Hepatocyte (in vitro differentiated cells): ENCODE measurements around the gene ICE2. TPM values are rescaled to one million over a fixed set of nuclear protein-coding genes. Genes with fewer than 3 reads are reported as not detected.

Experiments
- DNase-seq: peaks from one replicate; pipeline ENCODE4 v3.0.0-alpha.2; 2016; ENCODE audit warnings: low spot score
- H2AFZ ChIP-seq: fragments of 200-600 bp; sonication (generic); 2 replicates; pipeline ENCODE4 v1.6.0; 2016; ENCODE audit warnings: antibody characterized with exemption, mild to moderate bottlenecking
- H3K27ac ChIP-seq: fragments of 200-600 bp; sonication (generic); 2 replicates; pipeline ENCODE4 v1.5.1; 2016; ENCODE audit warnings: mild to moderate bottlenecking
- H3K27me3 ChIP-seq: fragments of 200-600 bp; sonication (generic); 2 replicates; pipeline ENCODE4 v1.6.1; 2016
- H3K36me3 ChIP-seq: fragments of 200-600 bp; sonication (generic); replicated peaks from 2 replicates; pipeline ENCODE4 v1.5.1; 2016; ENCODE audit warnings: low read depth; ENCODE audit not compliant: insufficient read depth
- H3K4me1 ChIP-seq: fragments of 200-600 bp; sonication (generic); 2 replicates; pipeline ENCODE4 v1.5.1; 2016; ENCODE audit warnings: mild to moderate bottlenecking, moderate library complexity; ENCODE audit not compliant: insufficient read depth
- H3K4me2 ChIP-seq: fragments of 200-600 bp; sonication (generic); 2 replicates; pipeline ENCODE4 v1.6.0; 2016
- H3K4me3 ChIP-seq: fragments of 200-600 bp; sonication (generic); 2 replicates; pipeline ENCODE4 v1.5.1; 2016; ENCODE audit warnings: mild to moderate bottlenecking
- H3K79me2 ChIP-seq: fragments of 200-600 bp; sonication (generic); 2 replicates; pipeline ENCODE4 v1.6.0; 2017; ENCODE audit warnings: mild to moderate bottlenecking
- H3K9me2 ChIP-seq: fragments of 200-600 bp; sonication (generic); replicated peaks from 2 replicates; pipeline ENCODE4 v1.6.0; 2017; ENCODE audit warnings: mild to moderate bottlenecking; ENCODE audit not compliant: insufficient read depth
- H3K9me3 ChIP-seq: fragments of 200-600 bp; sonication (generic); 2 replicates; pipeline ENCODE4 v1.5.1; 2016; ENCODE audit warnings: low read depth, mild to moderate bottlenecking
- H4K20me1 ChIP-seq: fragments of 200-600 bp; sonication (generic); 2 replicates; pipeline ENCODE4 v1.6.0; 2016; ENCODE audit warnings: mild to moderate bottlenecking; ENCODE audit not compliant: insufficient read depth, poor library complexity, severe bottlenecking
- EZH2 ChIP-seq: fragments of 200-600 bp; sonication (generic); IDR thresholded peaks from 2 replicates; pipeline ENCODE4 v1.6.1; 2016; ENCODE audit warnings: antibody characterized with exemption, mild to moderate bottlenecking, borderline replicate concordance
- EZH2phosphoT487 ChIP-seq: fragments of 200-600 bp; sonication (generic); IDR thresholded peaks from one replicate; pipeline ENCODE4 v1.6.1; 2018; ENCODE audit warnings: antibody characterized with exemption, mild to moderate bottlenecking, low read depth, moderate library complexity; ENCODE audit not compliant: unreplicated experiment, severe bottlenecking
- WGBS: methylation state at CpG from one replicate; pipeline ENCODE4 v1.1.6; 2016; ENCODE audit warnings: low lambda C conversion rate; ENCODE audit errors: missing lambda C conversion rate; 5-methylcytosine and 5-hydroxymethylcytosine counted together
- polyA plus RNA-seq: library from polyadenylated mRNA; unstranded; fragments of >200 nt; fragmentation: Nextera tagmentation; extraction: Ambion mirVana; gene quantifications from 2 replicates; pipeline ENCODE4 v1.2.1, GENCODE V29; 2016
- total RNA-seq: library from RNA; depleted of rRNA; stranded (reverse); fragments of >200 nt; gene quantifications from 2 replicates; pipeline ENCODE4 v1.2.3, GENCODE V29; 2014
- TF ChIP-seq, protein P1 (sequence below): fragments of 200-600 bp; sonication (generic); IDR thresholded peaks from 2 replicates; pipeline ENCODE4 v1.5.1; 2016; ENCODE audit warnings: antibody characterized with exemption, mild to moderate bottlenecking; ENCODE audit not compliant: poor library complexity

ICE2 gene
- total and polyA plus RNA-seq, 2 experiments from 2014 or later = 15.8 to 35.4 TPM

- H2AFZ ChIP-seq = no peak overlapping the region
- H3K27me3 ChIP-seq = no peaks in the 10 kb centered on the region
- H3K4me1 ChIP-seq = peaks cover 15% of the 10 kb centered on the region
- H3K4me2 ChIP-seq = no peak overlapping the region
- H3K79me2 ChIP-seq = no peaks in the 10 kb centered on the region
- TF ChIP-seq EZH2phosphoT487 = no peak
- TF ChIP-seq EZH2 = no peak
- TF ChIP-seq, protein P1, sequence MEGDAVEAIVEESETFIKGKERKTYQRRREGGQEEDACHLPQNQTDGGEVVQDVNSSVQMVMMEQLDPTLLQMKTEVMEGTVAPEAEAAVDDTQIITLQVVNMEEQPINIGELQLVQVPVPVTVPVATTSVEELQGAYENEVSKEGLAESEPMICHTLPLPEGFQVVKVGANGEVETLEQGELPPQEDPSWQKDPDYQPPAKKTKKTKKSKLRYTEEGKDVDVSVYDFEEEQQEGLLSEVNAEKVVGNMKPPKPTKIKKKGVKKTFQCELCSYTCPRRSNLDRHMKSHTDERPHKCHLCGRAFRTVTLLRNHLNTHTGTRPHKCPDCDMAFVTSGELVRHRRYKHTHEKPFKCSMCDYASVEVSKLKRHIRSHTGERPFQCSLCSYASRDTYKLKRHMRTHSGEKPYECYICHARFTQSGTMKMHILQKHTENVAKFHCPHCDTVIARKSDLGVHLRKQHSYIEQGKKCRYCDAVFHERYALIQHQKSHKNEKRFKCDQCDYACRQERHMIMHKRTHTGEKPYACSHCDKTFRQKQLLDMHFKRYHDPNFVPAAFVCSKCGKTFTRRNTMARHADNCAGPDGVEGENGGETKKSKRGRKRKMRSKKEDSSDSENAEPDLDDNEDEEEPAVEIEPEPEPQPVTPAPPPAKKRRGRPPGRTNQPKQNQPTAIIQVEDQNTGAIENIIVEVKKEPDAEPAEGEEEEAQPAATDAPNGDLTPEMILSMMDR = no peak
- H3K36me3 ChIP-seq = no peaks in the 10 kb centered on the region
- H3K9me3 ChIP-seq = no peaks in the 10 kb centered on the region
- no peak overlapping the region for H3K27ac ChIP-seq
- no peak for DNase-seq
- H3K4me3 ChIP-seq = no peak overlapping the region
- H4K20me1 ChIP-seq = no peaks in the 10 kb centered on the region
- 96% methylated on average over 3 of the region's 3 CpGs for WGBS
- no peaks in the 10 kb centered on the region for H3K9me2 ChIP-seq
These were observed 60.8 kb downstream of the ICE2 start for GRCh38 chr15:60418096-60418495.

DNA sequence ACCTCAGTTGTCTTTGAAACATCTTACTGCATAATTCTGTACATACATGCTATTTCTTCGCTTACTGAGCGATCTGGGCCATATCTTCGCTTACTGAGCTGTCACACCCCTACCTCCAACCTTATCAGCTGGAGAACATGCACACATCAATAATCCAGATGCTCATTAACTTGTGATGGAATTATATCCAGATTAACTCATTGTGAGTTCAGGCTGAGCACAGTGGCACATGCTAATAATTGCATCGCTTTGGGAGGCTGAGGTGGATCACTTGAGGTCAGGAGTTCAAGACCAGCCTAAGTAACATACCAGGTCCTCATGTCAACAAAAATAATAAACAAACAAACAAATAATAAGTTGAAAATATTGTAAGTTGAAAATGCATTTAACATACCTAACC, 61.8 kb downstream of the ICE2 start:
- Histone ChIP-seq H3K9me2 (no peaks in the 10 kb centered on the region), H3K27me3 (no peaks in the 10 kb centered on the region), H3K4me3 (no peak overlapping the region), H3K79me2 (no peaks in the 10 kb centered on the region), H4K20me1 (no peaks in the 10 kb centered on the region), H3K27ac (no peak overlapping the region), H2AFZ (no peak overlapping the region), H3K4me1 (peaks cover 15% of the 10 kb centered on the region), H3K9me3 (no peaks in the 10 kb centered on the region), H3K4me2 (no peak overlapping the region), H3K36me3 (no peaks in the 10 kb centered on the region)
- TF ChIP-seq EZH2 (no peak), EZH2phosphoT487 (no peak)
- TF ChIP-seq, protein P1 = no peak
- 98% methylated on average over 4 of the region's 4 CpGs for WGBS
- DNase-seq = no peak

- TF ChIP-seq, protein P1 = no peak
- no peak for TF ChIP-seq EZH2
- no peak for TF ChIP-seq EZH2phosphoT487
- peaks cover 15% of the 10 kb centered on the region for H3K4me1 ChIP-seq
- no peaks in the 10 kb centered on the region for H4K20me1 ChIP-seq
- DNase-seq = no peak
- H3K79me2 ChIP-seq = no peaks in the 10 kb centered on the region
- H3K27me3 ChIP-seq = no peaks in the 10 kb centered on the region
- H3K9me2 ChIP-seq = no peaks in the 10 kb centered on the region
- H3K9me3 ChIP-seq = no peaks in the 10 kb centered on the region
- no peak overlapping the region for H3K4me3 ChIP-seq
- H3K36me3 ChIP-seq = no peaks in the 10 kb centered on the region
- no peak overlapping the region for H3K27ac ChIP-seq
- WGBS = 99% methylated on average over 3 of the region's 3 CpGs
- no peak overlapping the region for H3K4me2 ChIP-seq
- no peak overlapping the region for H2AFZ ChIP-seq
These were observed 62.5 kb downstream of the ICE2 start for GRCh38 chr15:60416484-60416883.
